Hepatocyte (in vitro differentiated cells): ENCODE measurements around the gene NMRAL1.

Experiments used
- CTCF ChIP-seq: fragments of 200-600 bp; sonication (generic); IDR thresholded peaks from 2 replicates; pipeline ENCODE4 v1.5.1; 2016; ENCODE audit warnings: antibody characterized with exemption, mild to moderate bottlenecking; ENCODE audit not compliant: poor library complexity
- EZH2phosphoT487 ChIP-seq: fragments of 200-600 bp; sonication (generic); IDR thresholded peaks from one replicate; pipeline ENCODE4 v1.6.1; 2018; ENCODE audit warnings: antibody characterized with exemption, mild to moderate bottlenecking, low read depth, moderate library complexity; ENCODE audit not compliant: unreplicated experiment, severe bottlenecking

- TF ChIP-seq CTCF: no peak
- no peak for TF ChIP-seq EZH2phosphoT487
These were observed 24.8 kb upstream of the NMRAL1 start for GRCh38 chr16:4499196-4499555.
